GM23248 (cell line): ENCODE data around the gene NAPSA. TPM values are rescaled to one million over a fixed set of nuclear protein-coding genes. Genes with fewer than 3 reads are reported as not detected.
A peak's percentile ranks its signal among the peaks of the same experiment; 100 is the strongest.
"Not testable (repeated sequence)": the region's sequence is repeated elsewhere in the genome, so short reads cannot be mapped to it uniquely, and the experiment has no call there.

Experiments
- DNase-seq: peaks from one replicate; pipeline ENCODE4 v3.0.0-alpha.2; 2015
- H2AFZ ChIP-seq: fragments of 200-600 bp; sonication (generic); 2 replicates; pipeline ENCODE4 v1.6.1; 2016; ENCODE audit warnings: antibody characterized with exemption
- H3F3A ChIP-seq: fragments of 200-600 bp; sonication (generic); 2 replicates; pipeline ENCODE4 v1.6.1; 2016; ENCODE audit warnings: mild to moderate bottlenecking, antibody characterized with exemption, mixed run types; ENCODE audit not compliant: insufficient read depth
- H3K27ac ChIP-seq: fragments of 200-600 bp; sonication (generic); 2 replicates; pipeline ENCODE4 v1.5.1; 2016; ENCODE audit warnings: mild to moderate bottlenecking
- H3K27me3 ChIP-seq: fragments of 200-600 bp; sonication (generic); replicated peaks from 2 replicates; pipeline ENCODE4 v1.6.1; 2016; ENCODE audit warnings: mild to moderate bottlenecking; ENCODE audit not compliant: insufficient read depth
- H3K36me3 ChIP-seq: fragments of 200-600 bp; sonication (generic); 2 replicates; pipeline ENCODE4 v1.6.1; 2016; ENCODE audit warnings: low read depth, mild to moderate bottlenecking
- H3K4me1 ChIP-seq: fragments of 200-600 bp; sonication (generic); 2 replicates; pipeline ENCODE4 v1.6.1; 2016; ENCODE audit warnings: mild to moderate bottlenecking; ENCODE audit not compliant: insufficient read depth
- H3K4me2 ChIP-seq: fragments of 200-600 bp; sonication (generic); one replicate; pipeline ENCODE4 v1.6.1; 2016; ENCODE audit warnings: mild to moderate bottlenecking; ENCODE audit not compliant: unreplicated experiment
- H3K4me3 ChIP-seq: fragments of 200-600 bp; sonication (generic); 2 replicates; pipeline ENCODE4 v1.5.1; 2016; ENCODE audit warnings: mild to moderate bottlenecking
- H3K79me2 ChIP-seq: fragments of 200-600 bp; sonication (generic); 2 replicates; pipeline ENCODE4 v1.6.1; 2016; ENCODE audit warnings: mild to moderate bottlenecking; ENCODE audit not compliant: insufficient read depth
- H3K9ac ChIP-seq: fragments of 200-600 bp; sonication (generic); 2 replicates; pipeline ENCODE4 v1.6.1; 2016; ENCODE audit warnings: mild to moderate bottlenecking
- H3K9me2 ChIP-seq: fragments of 200-600 bp; sonication (generic); 2 replicates; pipeline ENCODE4 v1.6.1; 2016; ENCODE audit warnings: mixed run types, mild to moderate bottlenecking, moderate library complexity; ENCODE audit not compliant: insufficient read depth
- H3K9me3 ChIP-seq: fragments of 200-600 bp; sonication (generic); one replicate; pipeline ENCODE4 v1.6.1; 2017; ENCODE audit warnings: low read depth
- H4K20me1 ChIP-seq: fragments of 200-600 bp; sonication (generic); 2 replicates; pipeline ENCODE4 v1.6.0; 2016; ENCODE audit not compliant: insufficient read depth
- EZH2 ChIP-seq: fragments of 200-600 bp; sonication (generic); IDR thresholded peaks from 2 replicates; pipeline ENCODE4 v1.6.1; 2018; ENCODE audit warnings: antibody characterized with exemption, mild to moderate bottlenecking; ENCODE audit not compliant: insufficient read depth, poor library complexity, severe bottlenecking
- EZH2phosphoT487 ChIP-seq: fragments of 200-600 bp; sonication (generic); IDR thresholded peaks from 2 replicates; pipeline ENCODE4 v1.6.1; 2018; ENCODE audit warnings: antibody characterized with exemption, moderate library complexity, mild to moderate bottlenecking, low read depth; ENCODE audit not compliant: insufficient read depth
- WGBS, 2 experiments: methylation state at CpG; one replicate each; pipeline ENCODE4 v1.1.6; 2015 to 2017; ENCODE audit warnings: low lambda C conversion rate in 2 of 2, low coverage in 1 of 2; ENCODE audit errors: missing lambda C conversion rate in 2 of 2; 5-methylcytosine and 5-hydroxymethylcytosine counted together
- in situ Hi-C: fragments of 300-500 bp; cut with MboI; formaldehyde crosslinking; loops from 2 replicates; pipeline ENCODE4 v1.15.0; 2020
- polyA plus RNA-seq: library from polyadenylated mRNA; unstranded; fragments of >200 nt; fragmentation: Nextera tagmentation; extraction: Ambion mirVana; gene quantifications from 2 replicates; pipeline ENCODE4 v1.2.1, GENCODE V29; 2016
- total RNA-seq: library from RNA; depleted of rRNA; stranded (reverse); fragments of >200 nt; shearing (Covaris generic); gene quantifications from 2 replicates; pipeline ENCODE4 v1.2.3, GENCODE V29; 2014

The NAPSA gene
- total and polyA plus RNA-seq, 2 experiments from 2014 or later = 0.15 to 0.32 TPM

GRCh38 chr19:50352242-50352641 lies 13.2 kb downstream of the NAPSA start:
- Histone ChIP-seq H3K36me3 (no peaks in the 10 kb centered on the region), H3K9me3 (no peaks in the 10 kb centered on the region), H3K4me3 (no peak overlapping the region), H3F3A (no peaks in the 10 kb centered on the region), H3K9ac (no peak overlapping the region), H3K27me3 (0 out of 2 replicates have a peak, but pooled peaks cover 9% of the 10 kb centered on the region), H3K4me1 (no peaks in the 10 kb centered on the region), H3K9me2 (no peaks in the 10 kb centered on the region), H3K27ac (no peak overlapping the region), H2AFZ (no peak overlapping the region), H3K4me2 (no peak overlapping the region), H4K20me1 (no peaks in the 10 kb centered on the region), H3K79me2 (no peaks in the 10 kb centered on the region)
- DNase-seq = no peak
- in situ Hi-C loops = loop anchor here (25.0 kb wide), 2 partner anchors 435 to 560 kb away; partner anchors contain the start of genes ACP4 and KLK4
- 48% methylated on average over 4 of the region's 4 CpGs for WGBS, 2 experiments
- no peak for TF ChIP-seq EZH2phosphoT487
- TF ChIP-seq EZH2 = no peak

- 44 to 53% methylated on average over 20 to 22 of the region's 22 CpGs for WGBS, 2 experiments
- no peak overlapping the region for H3K9ac ChIP-seq
- no peaks in the 10 kb centered on the region for H3K36me3 ChIP-seq
- no peak overlapping the region for H3K27ac ChIP-seq
- H3K4me2 ChIP-seq = no peak overlapping the region
- H4K20me1 ChIP-seq = no peaks in the 10 kb centered on the region
- no peaks in the 10 kb centered on the region for H3K79me2 ChIP-seq
- H3F3A ChIP-seq = no peaks in the 10 kb centered on the region
- H3K27me3 ChIP-seq = 0 out of 2 replicates have a peak, but pooled peaks cover 9% of the 10 kb centered on the region
- no peaks in the 10 kb centered on the region for H3K4me1 ChIP-seq
- 0 out of 2 replicates have a peak overlapping the region, but pooled peaks have one; percentile 41 for H2AFZ ChIP-seq
- TF ChIP-seq EZH2 (no peak), EZH2phosphoT487 (no peak)
- no peak overlapping the region for H3K4me3 ChIP-seq
- no peak for DNase-seq
- H3K9me3 ChIP-seq = no peaks in the 10 kb centered on the region
- in situ Hi-C loops = loop anchor here (25.0 kb wide), 2 partner anchors 438 to 563 kb away; partner anchors contain the start of genes ACP4 and KLK4
- no peaks in the 10 kb centered on the region for H3K9me2 ChIP-seq
Observed at GRCh38 chr19:50349277-50350057, 16.0 kb downstream of the NAPSA start.

- DNase-seq, H3K27me3 ChIP-seq, in situ Hi-C loops, H3K9ac ChIP-seq, H4K20me1 ChIP-seq, H3K9me3 ChIP-seq, H3K36me3 ChIP-seq, H3K4me1 ChIP-seq, H3K9me2 ChIP-seq, H3F3A ChIP-seq, H3K4me2 ChIP-seq, H3K4me3 ChIP-seq, H3K27ac ChIP-seq, H3K79me2 ChIP-seq, H2AFZ ChIP-seq: not testable (repeated sequence)
- WGBS, 2 experiments = 36 to 44% methylated on average over 8 of the region's 8 CpGs
Observed at GRCh38 chr19:50347089-50347581, 18.3 kb downstream of the NAPSA start.

GRCh38 chr19:50344661-50345318 lies 20.6 kb downstream of the NAPSA start:
- no peak overlapping the region for H3K9ac ChIP-seq
- H4K20me1 ChIP-seq = no peaks in the 10 kb centered on the region
- H2AFZ ChIP-seq = no peak overlapping the region
- H3K9me2 ChIP-seq = no peaks in the 10 kb centered on the region
- H3K36me3 ChIP-seq = no peaks in the 10 kb centered on the region
- 15 to 22% methylated on average over 8 of the region's 8 CpGs for WGBS, 2 experiments
- H3K4me1 ChIP-seq = no peaks in the 10 kb centered on the region
- in situ Hi-C loops = no loop called here
- TF ChIP-seq EZH2 (no peak), EZH2phosphoT487 (no peak)
- H3K79me2 ChIP-seq = no peaks in the 10 kb centered on the region
- no peak overlapping the region for H3K4me2 ChIP-seq
- no peaks in the 10 kb centered on the region for H3F3A ChIP-seq
- H3K9me3 ChIP-seq = no peaks in the 10 kb centered on the region
- no peak overlapping the region for H3K4me3 ChIP-seq
- H3K27me3 ChIP-seq = 0 out of 2 replicates have a peak, but pooled peaks cover 5% of the 10 kb centered on the region
- DNase-seq = no peak
- H3K27ac ChIP-seq = no peak overlapping the region
